GM19467 (cell line): Measurements from ENCODE around the gene PASK.

Experiments
- ATAC-seq: cut with Tn5 transposase; IDR thresholded peaks from one replicate; pipeline ENCODE4 v1.9.1; 2021; ENCODE audit warnings: mild to moderate bottlenecking, moderate library complexity; ENCODE audit not compliant: unreplicated experiment

PASK gene

GRCh38 chr2:241087420-241088268 is 61.6 kb downstream of the PASK start:
- ATAC-seq = peak; percentile 55

GRCh38 chr2:241084856-241085444 is 64.3 kb downstream of the PASK start:
- no peak for ATAC-seq

- ATAC-seq = no peak
These were observed 66.2 kb downstream of the PASK start for GRCh38 chr2:241083091-241083415.

GRCh38 chr2:241082341-241083090 is 66.8 kb downstream of the PASK start:
- no peak for ATAC-seq

GRCh38 chr2:241081643-241082340 is 67.5 kb downstream of the PASK start:
- no peak for ATAC-seq

GRCh38 chr2:241081190-241081642 is 68.1 kb downstream of the PASK start:
- no peak for ATAC-seq

- ATAC-seq = no peak
These were observed 68.7 kb downstream of the PASK start for GRCh38 chr2:241080405-241081189.

GRCh38 chr2:241074901-241075540 is 74.3 kb downstream of the PASK start:
- no peak for ATAC-seq

- ATAC-seq = no peak
These were observed 75.0 kb downstream of the PASK start for GRCh38 chr2:241074065-241074818.

GRCh38 chr2:241073166-241074064 is 75.9 kb downstream of the PASK start:
- no peak for ATAC-seq

- no peak for ATAC-seq
These were observed 76.6 kb downstream of the PASK start for GRCh38 chr2:241072553-241073165.

GRCh38 chr2:241072151-241072550 is 77.1 kb downstream of the PASK start:
- ATAC-seq = no peak

GRCh38 chr2:241071677-241072111 is 77.6 kb downstream of the PASK start:
- ATAC-seq = no peak

GRCh38 chr2:241070811-241071676 is 78.2 kb downstream of the PASK start:
- ATAC-seq = no peak

GRCh38 chr2:241070361-241070760 is 78.9 kb downstream of the PASK start:
- ATAC-seq = no peak

GRCh38 chr2:241069821-241070281 is 79.4 kb downstream of the PASK start:
- ATAC-seq = no peak
